IMR-90 (cell line): ENCODE data around the gene STKLD1. TPM values are rescaled to one million over a fixed set of nuclear protein-coding genes. Genes with fewer than 3 reads are reported as not detected.
A peak's percentile ranks its signal among the peaks of the same experiment; 100 is the strongest.

ENCODE experiments used
- ATAC-seq: fragments of 200-7000 bp; cut with Tn5 transposase; 2 replicates; pipeline ENCODE4 v1.9.1; 2020; ENCODE audit warnings: low read depth, mild to moderate bottlenecking, moderate library complexity
- Bru-seq: library from RNA; stranded (reverse); fragments of 400-500 nt; gene quantifications from one replicate; lab custom pipeline; 2021; lab: Mats Ljungman, UMichigan
- BruChase-seq, 2 experiments: library from RNA; stranded (reverse); fragments of 400-500 nt; gene quantifications; one replicate each; lab custom pipeline; 2021; lab: Mats Ljungman, UMichigan
- BruUV-seq: library from RNA; stranded (reverse); fragments of 400-500 nt; replicated peaks from 2 replicates; lab custom pipeline; 2021; lab: Mats Ljungman, UMichigan
- CTCF ChIA-PET: fragments of 300-600 bp; formaldehyde crosslinking; extraction: SDS; loops from one replicate; lab custom pipeline; 2021; ENCODE audit warnings: antibody characterized with exemption; lab: Yijun Ruan, JAX
- POLR2A ChIA-PET: fragments of 300-600 bp; sonication (Branson Sonifier 250); formaldehyde crosslinking; loops from one replicate; lab custom pipeline; 2022; ENCODE audit warnings: antibody characterized with exemption; ENCODE audit not compliant: unreplicated experiment; lab: Charles Lee
- DNase-seq: peaks from one replicate; pipeline ENCODE4 v3.0.0; 2013
- H2AFZ ChIP-seq: replicated peaks from 2 replicates; pipeline ENCODE3; 2013; ENCODE audit warnings: low read length, mild to moderate bottlenecking; ENCODE audit not compliant: poor library complexity
- H2AK5ac ChIP-seq: 2 replicates; pipeline ENCODE4 v1.6.1; 2013; ENCODE audit warnings: low read depth, low read length, inconsistent platforms
- H2AK9ac ChIP-seq: replicated peaks from 2 replicates; pipeline ENCODE3; 2013; ENCODE audit warnings: mild to moderate bottlenecking, low read depth, low read length, moderate library complexity; ENCODE audit not compliant: poor library complexity
- H2BK120ac ChIP-seq: 2 replicates; pipeline ENCODE4 v1.6.1; 2013; ENCODE audit warnings: low read depth, low read length, inconsistent platforms
- H2BK15ac ChIP-seq: 3 replicates; pipeline ENCODE4 v1.6.1; 2013; ENCODE audit warnings: low read depth, low read length, inconsistent platforms
- H2BK20ac ChIP-seq: 2 replicates; pipeline ENCODE4 v1.6.1; 2013; ENCODE audit warnings: low read depth, mild to moderate bottlenecking, inconsistent platforms, low read length, moderate library complexity
- H2BK5ac ChIP-seq: 2 replicates; pipeline ENCODE4 v1.6.1; 2013; ENCODE audit warnings: mild to moderate bottlenecking, low read depth, low read length, inconsistent platforms; ENCODE audit not compliant: poor library complexity, severe bottlenecking
- H3K14ac ChIP-seq: replicated peaks from 2 replicates; pipeline ENCODE4 v1.6.1; 2013; ENCODE audit warnings: low read depth, low read length, inconsistent platforms
- H3K18ac ChIP-seq: 2 replicates; pipeline ENCODE4 v1.6.1; 2013; ENCODE audit warnings: low read depth, low read length, control low read depth
- H3K23ac ChIP-seq: 2 replicates; pipeline ENCODE4 v1.6.1; 2013; ENCODE audit warnings: low read depth, low read length, inconsistent platforms
- H3K27ac ChIP-seq: 2 replicates; pipeline ENCODE4 v1.5.1; 2013; ENCODE audit warnings: mild to moderate bottlenecking, control low read depth, low read length; ENCODE audit not compliant: insufficient read depth
- H3K27me3 ChIP-seq: 2 replicates; pipeline ENCODE4 v1.6.1; 2013; ENCODE audit warnings: low read length; ENCODE audit not compliant: control insufficient read depth, insufficient read depth
- H3K36me3 ChIP-seq: 2 replicates; pipeline ENCODE4 v1.6.1; 2013; ENCODE audit warnings: low read length, mixed read lengths; ENCODE audit not compliant: control insufficient read depth, insufficient read depth
- H3K4ac ChIP-seq: 2 replicates; pipeline ENCODE4 v1.6.1; 2013; ENCODE audit warnings: low read depth, low read length, inconsistent platforms
- H3K4me1 ChIP-seq: 2 replicates; pipeline ENCODE4 v1.6.1; 2013; ENCODE audit warnings: low read length, mixed read lengths; ENCODE audit not compliant: control insufficient read depth, insufficient read depth
- H3K4me2 ChIP-seq: 2 replicates; pipeline ENCODE4 v1.6.1; 2013; ENCODE audit warnings: low read depth, mild to moderate bottlenecking, control low read depth, low read length, moderate library complexity
- H3K4me3 ChIP-seq: 2 replicates; pipeline ENCODE4 v1.5.1; 2013; ENCODE audit warnings: low read depth, mild to moderate bottlenecking, control low read depth, low read length, moderate library complexity; ENCODE audit not compliant: insufficient read depth
- H3K56ac ChIP-seq: 2 replicates; pipeline ENCODE4 v1.6.1; 2013; ENCODE audit warnings: low read length, inconsistent platforms; ENCODE audit not compliant: insufficient read depth; ENCODE audit errors: extremely low read depth
- H3K79me1 ChIP-seq, 2 experiments: 2 replicates each; pipeline ENCODE4 v1.6.1; 2013; ENCODE audit warnings: low read length in 2 of 2, inconsistent platforms in 1 of 2, low read depth in 1 of 2
- H3K9ac ChIP-seq: 2 replicates; pipeline ENCODE4 v1.6.1; 2013; ENCODE audit warnings: low read depth, low read length, control low read depth
- H3K9me1 ChIP-seq: 2 replicates; pipeline ENCODE4 v1.6.1; 2013; ENCODE audit warnings: low read length, inconsistent platforms; ENCODE audit not compliant: insufficient read depth
- H3K9me3 ChIP-seq: 2 replicates; pipeline ENCODE4 v1.6.1; 2013; ENCODE audit warnings: low read length; ENCODE audit not compliant: control insufficient read depth, insufficient read depth
- H4K20me1 ChIP-seq: 2 replicates; pipeline ENCODE4 v1.6.1; 2013; ENCODE audit warnings: low read length, inconsistent platforms; ENCODE audit not compliant: insufficient read depth
- H4K5ac ChIP-seq: 2 replicates; pipeline ENCODE4 v1.6.1; 2013; ENCODE audit warnings: mild to moderate bottlenecking, low read depth, low read length, control low read depth
- H4K8ac ChIP-seq, 2 experiments: 2 replicates each; pipeline ENCODE4 v1.6.1; 2013; ENCODE audit warnings: low read depth in 2 of 2, low read length in 2 of 2, control low read depth in 1 of 2, inconsistent platforms in 1 of 2
- H4K91ac ChIP-seq: 2 replicates; pipeline ENCODE4 v1.6.1; 2013; ENCODE audit warnings: low read depth, low read length, inconsistent platforms; ENCODE audit not compliant: insufficient read depth
- BHLHE40 ChIP-seq: fragments of 150-350 bp; IDR thresholded peaks from 2 replicates; pipeline ENCODE4 v1.6.1; 2016; ENCODE audit warnings: mild to moderate bottlenecking, low read depth, low read length
- CEBPB ChIP-seq: IDR thresholded peaks from 2 replicates; pipeline ENCODE4 v1.6.1; 2012; ENCODE audit warnings: low read depth, low read length, improper control_type of control experiment
- CHD1 ChIP-seq: IDR thresholded peaks from 2 replicates; pipeline ENCODE4 v1.6.1; 2012; ENCODE audit warnings: low read depth, low read length, improper control_type of control experiment
- FOS ChIP-seq: fragments of 150-350 bp; IDR thresholded peaks from 2 replicates; pipeline ENCODE4 v1.6.1; 2016; ENCODE audit warnings: low read depth, low read length
- MAFK ChIP-seq: IDR thresholded peaks from 2 replicates; pipeline ENCODE4 v1.6.1; 2012; ENCODE audit warnings: low read depth, low read length, improper control_type of control experiment
- MAZ ChIP-seq: IDR thresholded peaks from 2 replicates; pipeline ENCODE4 v1.6.1; 2012; ENCODE audit warnings: low read depth, mild to moderate bottlenecking, low read length, improper control_type of control experiment, moderate library complexity, borderline replicate concordance
- MXI1 ChIP-seq: IDR thresholded peaks from 2 replicates; pipeline ENCODE4 v1.6.1; 2012; ENCODE audit warnings: low read depth, mild to moderate bottlenecking, low read length, moderate library complexity, borderline replicate concordance
- NFE2L2 ChIP-seq: fragments of 150-350 bp; IDR thresholded peaks from 2 replicates; pipeline ENCODE4 v1.6.1; 2016; ENCODE audit warnings: low read depth, mild to moderate bottlenecking, low read length
- POLR2A ChIP-seq: IDR thresholded peaks from 2 replicates; pipeline ENCODE4 v1.6.1; 2012; ENCODE audit warnings: mild to moderate bottlenecking, low read depth, low read length
- RAD21 ChIP-seq: IDR thresholded peaks from 2 replicates; pipeline ENCODE4 v1.6.1; 2012; ENCODE audit warnings: low read length, improper control_type of control experiment
- RCOR1 ChIP-seq: IDR thresholded peaks from 2 replicates; pipeline ENCODE4 v1.6.1; 2012; ENCODE audit warnings: mild to moderate bottlenecking, low read length, improper control_type of control experiment; ENCODE audit not compliant: insufficient replicate concordance
- SMC3 ChIP-seq: fragments of 150-350 bp; IDR thresholded peaks from 2 replicates; pipeline ENCODE4 v1.6.1; 2016; ENCODE audit warnings: low read depth, mild to moderate bottlenecking, antibody characterized with exemption, low read length, moderate library complexity
- WGBS, 2 experiments: methylation state at CpG; one replicate each; pipeline versions ENCODE4 v1.1.5 to v1.1.7; 2013; ENCODE audit warnings: missing lambda C conversion rate in 2 of 2; ENCODE audit not compliant: insufficient read length in 1 of 2; ENCODE audit errors: extremely low coverage in 2 of 2; 5-methylcytosine and 5-hydroxymethylcytosine counted together
- dilution Hi-C: fragments of 300-500 bp; cut with HindIII; formaldehyde crosslinking; loops from one replicate; pipeline ENCODE4 v1.14.3; 2018; ENCODE audit warnings: low sequenced_read_pairs; ENCODE audit not compliant: unreplicated experiment
- in situ Hi-C: fragments of 300-500 bp; cut with MboI; formaldehyde crosslinking; loops from 3 replicates; pipeline ENCODE4 v1.14.3; 2019; ENCODE audit warnings: low sequenced_read_pairs, inconsistent platforms, mixed read lengths
- intact Hi-C: fragments of 100-400 bp; cut with micrococcal nuclease; formaldehyde crosslinking; loops from 2 replicates; pipeline ENCODE4 v1.10.0; 2022
- long read RNA-seq: library from polyadenylated mRNA; unstranded; transcript quantifications from one replicate; pipeline ENCODE4 v2.0.0, GENCODE V29; 2021; ENCODE audit not compliant: unreplicated experiment
- polyA plus RNA-seq, 3 experiments: library from polyadenylated mRNA; depleted of rRNA; stranded (reverse); fragments of >200 nt; gene quantifications; 2 replicates each; pipeline ENCODE4 v1.2.3, GENCODE V29; 2012; ENCODE audit warnings: low replicate concordance in 1 of 3
- total RNA-seq: library from RNA; depleted of rRNA; stranded (reverse); fragments of >200 nt; gene quantifications from 2 replicates; pipeline ENCODE4 v1.2.3, GENCODE V29; 2012; rRNA removed
- TF ChIP-seq, protein P1 (sequence below): fragments of 150-350 bp; IDR thresholded peaks from 2 replicates; pipeline ENCODE4 v1.6.1; 2016; ENCODE audit warnings: low read depth, mild to moderate bottlenecking, low read length, moderate library complexity, borderline replicate concordance
- TF ChIP-seq, protein P2 (sequence below): fragments of 150-350 bp; IDR thresholded peaks from 2 replicates; pipeline ENCODE4 v1.6.1; 2017; ENCODE audit warnings: mild to moderate bottlenecking, antibody characterized with exemption, low read length, low read depth

STKLD1 gene
- total RNA-seq: 0.28 and 0.54 TPM in 2 replicates
- polyA plus RNA-seq (2012; rRNA removed): 0.65 and 0.69 TPM in 2 replicates
- polyA plus RNA-seq (2012; cell fraction: cytosol; rRNA removed): 0.26 and 0.82 TPM in 2 replicates
- 1.1 and 3.1 TPM in 2 replicates for polyA plus RNA-seq (2012; cell fraction: nucleus; rRNA removed; ENCODE audit: low replicate concordance)
- percentile 27 among the genes with signal in this experiment for Bru-seq, nascent RNA
- percentile 35 among the genes with signal in this experiment for BruChase-seq, experiment 1, labeled RNA remaining after a 6-hour chase
- BruChase-seq, experiment 2, labeled RNA remaining after a 2-hour chase: percentile 28 among the genes with signal in this experiment
- long read RNA-seq, partial matches to known transcripts: 1 of 2 reads
- long read RNA-seq, other reads (novel, unspliced or antisense): 1 of 2 reads

DNA sequence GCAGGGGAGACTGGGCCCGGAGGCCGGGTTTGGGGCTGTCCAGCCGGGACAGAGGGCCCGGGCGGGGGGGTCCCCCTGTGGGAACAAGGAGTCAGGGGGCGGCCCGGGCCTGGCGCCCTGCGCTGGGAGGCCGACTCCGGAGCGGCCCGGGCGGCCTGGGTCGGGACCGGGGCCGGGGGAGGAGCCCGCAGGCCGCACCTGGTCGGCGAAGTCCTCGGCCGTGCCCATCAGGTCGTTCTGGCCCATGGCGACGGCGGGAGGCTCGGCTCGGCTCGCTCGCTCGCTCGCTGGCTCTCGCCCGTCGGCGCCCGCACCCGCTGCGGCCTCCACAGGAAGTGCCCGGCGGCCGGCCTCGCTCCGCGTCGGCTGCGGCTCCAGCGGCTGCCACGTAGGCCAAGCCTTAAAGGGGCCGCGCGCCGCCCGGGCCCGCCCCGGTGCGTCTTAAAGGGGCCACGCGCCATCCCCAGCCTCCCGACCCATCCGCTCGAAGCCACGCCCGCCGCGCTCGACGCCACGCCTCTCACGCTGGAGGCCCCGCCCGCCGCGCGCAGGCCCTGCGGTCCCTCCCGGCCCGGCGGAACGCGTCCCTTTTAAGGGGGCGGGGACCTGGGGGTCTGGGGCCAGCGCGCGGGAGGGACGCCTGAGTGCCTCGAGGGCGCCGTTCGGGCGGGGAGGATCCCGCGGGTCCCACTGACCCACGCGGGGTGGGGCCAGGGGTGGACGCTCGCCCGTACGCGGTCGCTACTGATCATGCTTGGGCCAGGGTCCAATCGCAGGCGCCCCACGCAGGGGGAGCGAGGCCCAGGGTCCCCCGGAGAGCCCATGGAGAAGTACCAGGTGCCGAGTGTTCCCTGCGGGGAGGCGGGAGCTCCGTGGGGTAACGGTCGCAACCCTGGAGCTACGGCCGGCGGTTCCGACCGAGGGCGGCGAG lies at the start of gene STKLD1, which contains the start of gene SURF4:
TSS of gene STKLD1 (plus strand) at position 643 of the 931 bp plus-strand sequence. CDS start at position 751, 108 bp downstream.
TSS of gene SURF4 (minus strand) at position 337 of the 931 bp plus-strand sequence. CDS start at position 246, 91 bp downstream.
- Histone ChIP-seq H2AK9ac (peak within 1 kb of the TSS; percentile 94), H3K27me3 (no peaks in the 10 kb centered on the region), H3K9me3 (no peaks in the 10 kb centered on the region), H2BK5ac (peak within 1 kb of the TSS; percentile 86), H3K23ac (peak within 1 kb of the TSS; percentile 87), H2BK120ac (peak within 1 kb of the TSS; percentile 58; the same call in 1 of the 2 replicates), H3K36me3 (peaks cover 19% of the 10 kb centered on the region), H3K4me2 (peak within 1 kb of the TSS; percentile 97), H3K18ac (peak within 1 kb of the TSS; percentile 12), H2AK5ac (peak within 1 kb of the TSS; percentile 76), H3K4ac (peak within 1 kb of the TSS; percentile 91), H3K14ac (peak within 1 kb of the TSS; percentile 89), H4K8ac (peak within 1 kb of the TSS; percentile 37 to 82; a peak in 3 of 4 replicates), H4K5ac (peak within 1 kb of the TSS; percentile 62), H2BK15ac (0 out of 3 replicates have a peak within 1 kb of the TSS, but pooled peaks have one; percentile 3), H3K4me3 (peak within 1 kb of the TSS; percentile 84), H3K56ac (peak within 1 kb of the TSS; percentile 91), H4K20me1 (peaks cover 43% of the 10 kb centered on the region), H4K91ac (peak within 1 kb of the TSS; percentile 65), H3K79me1 (peaks cover 0 to 26% of the 10 kb centered on the region in 2 experiments; a peak in 2 of 4 replicates), H3K9ac (peak within 1 kb of the TSS; percentile 97), H3K9me1 (peaks cover 13% of the 10 kb centered on the region), H2AFZ (peak within 1 kb of the TSS; percentile 96), H3K4me1 (peaks cover 11% of the 10 kb centered on the region), H3K27ac (peak within 1 kb of the TSS; percentile 89), H2BK20ac (no peak within 1 kb of the TSS)
- WGBS, 2 experiments: 0% methylated on average over 87 of the region's 120 CpGs; no CpG with 5 or more reads in 1 of the 2 experiments
- intact Hi-C loops (no loop called here), in situ Hi-C loops (no loop called here), dilution Hi-C loops (no loop called here)
- CTCF ChIA-PET: no interaction called here
- POLR2A ChIA-PET: no interaction called here
- DNase-seq (peak; percentile 94), ATAC-seq (peak; percentile 95)
- no TSS peak for BruUV-seq
- TF ChIP-seq RCOR1: no peak
- 0 out of 2 replicates have a peak, but pooled peaks have one; percentile 15 for TF ChIP-seq BHLHE40
- no peak for TF ChIP-seq CEBPB
- TF ChIP-seq SMC3: no peak
- TF ChIP-seq POLR2A: peak; percentile 98
- no peak for TF ChIP-seq RAD21
- TF ChIP-seq, protein P1, sequence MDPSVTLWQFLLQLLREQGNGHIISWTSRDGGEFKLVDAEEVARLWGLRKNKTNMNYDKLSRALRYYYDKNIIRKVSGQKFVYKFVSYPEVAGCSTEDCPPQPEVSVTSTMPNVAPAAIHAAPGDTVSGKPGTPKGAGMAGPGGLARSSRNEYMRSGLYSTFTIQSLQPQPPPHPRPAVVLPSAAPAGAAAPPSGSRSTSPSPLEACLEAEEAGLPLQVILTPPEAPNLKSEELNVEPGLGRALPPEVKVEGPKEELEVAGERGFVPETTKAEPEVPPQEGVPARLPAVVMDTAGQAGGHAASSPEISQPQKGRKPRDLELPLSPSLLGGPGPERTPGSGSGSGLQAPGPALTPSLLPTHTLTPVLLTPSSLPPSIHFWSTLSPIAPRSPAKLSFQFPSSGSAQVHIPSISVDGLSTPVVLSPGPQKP: 0 out of 2 replicates have a peak, but pooled peaks have one; percentile 14
- TF ChIP-seq NFE2L2: no peak
- no peak for TF ChIP-seq MAFK
- peak; percentile 24; the same call in 1 of the 2 replicates for TF ChIP-seq MXI1
- TF ChIP-seq, protein P2, sequence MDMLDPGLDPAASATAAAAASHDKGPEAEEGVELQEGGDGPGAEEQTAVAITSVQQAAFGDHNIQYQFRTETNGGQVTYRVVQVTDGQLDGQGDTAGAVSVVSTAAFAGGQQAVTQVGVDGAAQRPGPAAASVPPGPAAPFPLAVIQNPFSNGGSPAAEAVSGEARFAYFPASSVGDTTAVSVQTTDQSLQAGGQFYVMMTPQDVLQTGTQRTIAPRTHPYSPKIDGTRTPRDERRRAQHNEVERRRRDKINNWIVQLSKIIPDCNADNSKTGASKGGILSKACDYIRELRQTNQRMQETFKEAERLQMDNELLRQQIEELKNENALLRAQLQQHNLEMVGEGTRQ: no peak
- peak; percentile 58; the same call in 1 of the 2 replicates for TF ChIP-seq MAZ
- no peak for TF ChIP-seq FOS
- TF ChIP-seq CHD1: peak; percentile 79
